Stromal cell of bone marrow (primary cell): Measurements from ENCODE around the gene SULT1A1.
"Not testable (repeated sequence)": the region's sequence is repeated elsewhere in the genome, so short reads cannot be mapped to it uniquely, and the experiment has no call there.

Source experiments
- DNase-seq: peaks from one replicate; pipeline ENCODE4 v3.0.0-alpha.2; 2012; ENCODE audit warnings: low read depth

The SULT1A1 gene

DNA sequence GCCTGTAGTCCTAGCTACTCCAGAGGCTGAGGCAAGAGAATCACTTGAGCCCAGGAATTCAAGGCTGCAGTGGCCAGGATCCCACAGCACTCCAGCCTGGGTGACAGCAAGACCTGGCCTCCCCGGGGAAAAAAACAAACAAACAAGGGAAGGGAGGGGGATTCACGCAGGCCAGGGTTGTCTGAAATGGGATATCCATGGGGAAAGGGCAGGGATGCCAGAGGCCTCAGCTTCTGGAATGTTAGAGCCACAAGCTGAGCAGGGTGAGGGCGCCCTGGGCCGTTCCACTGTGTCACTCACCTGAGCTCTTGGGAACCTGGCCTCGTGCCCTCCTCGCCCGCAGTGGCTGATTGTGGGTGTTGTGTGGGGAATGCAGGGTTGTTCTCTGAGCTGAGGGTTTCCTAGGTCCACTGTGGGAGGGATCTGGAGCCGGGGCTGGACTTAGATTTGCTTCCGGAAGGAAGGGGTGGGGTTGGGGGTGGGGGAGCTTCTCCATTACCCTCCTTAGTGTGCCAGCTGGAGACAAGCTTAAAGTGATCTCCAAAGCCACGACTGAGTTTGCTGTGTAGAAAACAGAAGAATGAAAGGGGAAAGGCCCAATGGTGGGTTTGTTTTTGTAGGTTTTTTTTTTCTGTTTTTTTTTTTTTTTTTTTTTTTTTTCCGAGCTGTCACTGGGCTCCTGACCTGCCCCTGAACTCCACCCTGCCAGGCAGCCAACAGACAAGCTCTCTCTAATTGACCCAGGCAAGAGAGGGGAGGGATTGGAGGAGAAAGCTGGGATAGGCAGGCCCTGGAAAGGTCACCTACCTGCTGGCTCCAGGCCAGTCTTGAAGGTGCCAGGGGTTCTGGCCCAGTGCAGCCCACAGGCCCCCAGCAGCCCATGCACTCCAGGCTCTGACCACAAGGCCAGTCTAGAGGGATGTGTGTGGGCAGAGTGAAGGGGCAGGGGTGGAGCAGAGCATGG is at the start of gene SULT1A1:
SULT1A1 (minus strand) TSS at position 414 of the 964 bp plus-strand sequence. CDS start 1,189 bp downstream, outside the sequence.
- no peak for DNase-seq

DNA sequence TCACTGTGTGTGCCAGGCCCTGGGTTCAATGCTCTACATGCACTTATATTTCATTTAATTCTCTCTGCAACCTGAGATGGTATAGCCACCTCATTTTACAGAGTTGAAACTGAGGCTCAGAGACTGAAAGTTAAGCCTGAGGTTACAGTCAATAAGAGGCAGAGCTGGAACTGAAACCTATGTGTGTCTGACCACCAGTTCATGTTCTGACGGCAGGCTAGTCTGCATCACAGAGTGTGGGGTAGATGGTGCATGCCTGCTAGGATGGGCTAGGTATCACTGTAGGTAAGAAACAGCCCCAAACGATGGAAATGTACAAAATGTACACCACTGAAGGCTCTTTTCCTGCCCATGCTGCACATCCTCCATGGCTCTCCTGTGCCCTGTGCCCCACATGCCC is 30.1 kb upstream of the SULT1A1 start:
- not testable (repeated sequence) for DNase-seq

DNA sequence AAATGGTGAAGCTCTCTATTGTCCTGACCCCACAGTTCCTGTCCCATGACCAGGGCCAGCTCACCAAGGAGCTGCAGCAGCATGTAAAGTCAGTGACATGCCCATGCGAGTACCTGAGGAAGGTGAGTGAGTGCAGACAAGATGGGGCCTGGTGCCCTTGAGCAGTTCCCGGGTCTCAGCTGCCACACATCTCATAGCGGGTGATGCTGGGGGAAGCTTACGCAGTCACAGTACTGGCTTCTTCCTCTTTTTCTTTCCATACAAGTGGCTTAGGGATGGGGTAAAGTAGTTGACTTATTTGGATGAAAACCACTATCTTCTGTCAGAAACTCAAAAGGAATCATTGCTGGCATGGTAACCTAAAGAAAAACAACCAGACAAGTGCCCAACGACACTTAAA is 28.5 kb upstream of the SULT1A1 start:
- not testable (repeated sequence) for DNase-seq

DNA sequence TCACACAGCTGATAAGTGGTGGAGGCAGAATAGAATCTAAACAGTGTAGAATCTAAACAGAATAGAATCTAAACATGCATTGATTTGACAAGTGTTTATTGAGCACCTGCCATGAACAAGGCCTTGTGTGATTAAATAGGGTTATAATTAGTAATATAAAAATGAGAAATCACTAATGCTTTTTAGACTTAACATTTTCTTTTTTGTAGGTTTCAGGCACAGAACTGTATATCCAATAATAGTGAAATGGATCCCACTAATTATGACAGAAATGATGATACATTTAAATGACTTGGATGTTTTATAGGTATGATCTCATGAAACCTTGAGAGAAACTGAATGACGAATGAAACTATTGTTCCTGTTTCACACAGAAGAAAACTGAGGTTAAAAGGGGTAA is 27.9 kb upstream of the SULT1A1 start, which contains the start of gene NPIPB8:
NPIPB8 (plus strand) TSS at position 301 of the 400 bp plus-strand sequence. CDS start 296 bp downstream, outside the sequence.
- not testable (repeated sequence) for DNase-seq

DNA sequence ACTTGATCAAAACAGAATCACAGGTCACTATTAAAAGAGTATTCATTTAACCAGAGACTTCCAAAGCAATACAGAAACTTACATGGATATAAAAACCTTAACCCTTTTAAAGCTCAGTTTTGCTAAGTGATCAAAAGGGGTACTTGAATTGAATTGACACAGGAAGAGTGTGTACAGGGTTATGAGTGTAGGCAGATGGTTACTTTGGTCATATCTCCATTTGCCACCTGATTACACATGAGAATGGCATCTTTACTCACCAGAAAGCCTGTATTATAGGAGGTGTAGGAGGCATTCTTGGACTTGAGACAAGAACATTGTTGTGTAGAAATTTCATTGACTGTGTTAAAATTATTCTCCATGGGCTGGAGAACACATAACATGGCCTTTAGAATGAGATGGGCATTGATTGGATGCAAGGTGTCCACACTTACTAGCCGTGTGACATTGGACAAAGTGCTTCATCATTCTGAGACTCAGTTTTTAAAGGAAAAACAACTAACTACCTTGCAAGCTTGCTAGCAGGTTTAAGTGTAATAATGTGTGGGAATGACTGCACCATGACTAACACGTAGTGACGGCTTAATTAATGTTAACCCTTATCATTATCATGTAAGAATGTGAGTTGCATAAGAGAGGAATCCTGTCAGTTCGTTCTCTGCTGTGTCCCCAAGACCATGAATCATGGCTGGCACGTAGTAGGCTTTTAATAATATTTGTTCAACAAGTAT is 26.4 kb upstream of the SULT1A1 start:
- DNase-seq = not testable (repeated sequence)

DNA sequence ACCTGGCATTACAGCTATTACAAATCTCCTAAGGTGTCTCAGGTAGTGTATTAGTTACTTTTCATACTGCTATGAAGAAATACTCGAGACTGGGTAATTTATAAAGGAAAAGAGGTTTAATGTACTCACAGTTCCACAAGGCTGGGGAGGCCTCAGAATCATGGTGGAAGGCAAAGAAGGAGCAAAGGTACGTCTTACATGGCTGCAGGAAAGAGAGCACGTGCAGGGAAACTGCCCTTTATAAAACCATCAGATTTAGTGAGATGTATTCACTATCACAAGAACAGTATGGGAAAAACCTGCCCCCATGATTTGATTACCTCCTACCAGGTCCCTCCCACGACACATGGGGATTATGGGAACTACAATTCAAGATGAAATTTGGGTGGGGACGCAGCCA is 21.1 kb upstream of the SULT1A1 start:
- DNase-seq = not testable (repeated sequence)

DNA sequence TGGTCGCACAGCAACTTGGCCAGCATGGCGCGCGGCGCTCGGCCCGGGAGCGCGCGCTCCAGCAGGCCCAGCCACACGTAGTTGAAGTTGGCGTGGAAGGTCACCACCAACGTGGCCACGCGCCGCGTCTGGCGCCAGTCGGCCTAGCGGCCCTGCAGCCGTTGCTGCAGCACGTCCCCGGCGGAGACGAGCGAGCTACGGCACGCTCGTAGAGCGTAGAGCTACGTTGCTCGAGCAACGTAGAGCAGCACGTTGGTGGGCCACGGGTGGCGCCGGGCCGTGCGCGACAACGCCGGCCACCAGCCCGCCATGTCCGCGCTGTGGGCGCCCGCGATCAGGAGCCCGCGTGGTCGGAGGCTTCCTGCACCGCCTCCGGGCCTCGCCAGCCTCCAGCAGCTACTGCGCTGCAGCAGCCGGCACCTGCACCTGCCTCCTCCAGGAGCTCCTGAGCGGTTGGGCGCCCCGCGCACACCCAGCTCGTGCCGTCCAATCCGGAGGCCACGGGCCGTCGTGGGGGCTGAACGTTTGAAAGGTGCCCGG is 13.4 kb upstream of the SULT1A1 start:
- DNase-seq = no peak

DNA sequence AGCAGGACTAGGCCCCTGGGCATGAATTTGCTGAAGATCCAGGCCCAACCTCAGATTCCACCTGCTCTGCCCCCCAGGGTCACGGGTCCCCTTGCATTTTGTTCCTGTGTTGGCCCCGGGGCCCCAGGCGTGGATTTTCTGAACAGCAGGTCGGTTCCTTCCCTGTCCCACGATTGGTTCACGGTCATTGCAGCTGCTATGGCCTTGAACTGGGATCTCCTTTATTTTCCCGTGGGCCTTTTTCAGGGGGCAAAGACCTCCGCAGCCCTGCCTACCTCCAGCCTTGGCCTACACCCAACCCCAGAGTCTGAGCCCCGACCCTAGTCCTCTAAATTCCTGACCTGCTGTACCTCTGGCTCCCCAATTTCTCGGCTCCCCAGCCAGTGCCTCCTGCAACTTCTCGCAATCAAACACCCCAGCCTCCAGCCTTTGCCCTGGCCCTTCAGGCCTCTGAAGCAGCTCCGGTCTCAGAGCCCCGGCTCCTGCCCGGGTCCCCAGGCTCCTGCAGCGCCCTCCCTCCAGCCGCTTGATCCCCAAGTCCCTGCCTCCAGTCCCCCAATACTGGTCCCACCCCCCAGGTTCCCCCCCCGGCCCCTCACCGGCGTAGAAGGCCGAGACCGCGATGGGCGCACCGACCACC is 12.8 kb upstream of the SULT1A1 start:
- not testable (repeated sequence) for DNase-seq

DNA sequence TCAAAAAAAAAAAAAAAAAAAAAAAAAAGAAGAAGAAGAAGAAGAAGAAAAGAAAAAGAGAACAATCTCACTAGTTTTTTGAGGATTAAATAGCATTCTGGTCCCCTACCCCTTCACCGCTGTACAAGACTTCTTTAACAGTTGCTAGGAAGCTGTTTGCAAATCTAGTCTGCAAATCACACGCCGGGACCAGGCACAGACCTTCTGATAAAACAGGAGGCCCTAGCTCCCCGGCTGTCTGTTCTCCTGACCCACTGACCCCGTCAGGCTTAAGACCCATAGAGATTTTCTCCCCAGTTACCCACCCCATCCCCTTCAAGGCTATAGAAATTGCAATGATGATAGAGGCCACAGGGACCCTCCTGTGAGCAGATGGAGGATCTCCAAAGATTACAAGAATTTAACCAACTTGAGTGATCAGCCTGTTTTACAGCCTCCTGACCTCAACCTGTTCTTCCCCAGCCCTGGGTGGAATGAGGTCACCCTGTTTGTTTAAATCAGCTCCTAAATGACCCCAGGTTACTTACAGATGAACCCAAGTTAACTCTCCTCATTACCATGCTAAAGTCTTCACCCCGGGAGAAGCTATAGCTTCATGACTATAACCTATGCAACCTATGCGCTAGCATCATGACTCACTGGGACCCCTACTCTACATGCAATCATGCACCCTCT is 11.8 kb upstream of the SULT1A1 start:
- no peak for DNase-seq

DNA sequence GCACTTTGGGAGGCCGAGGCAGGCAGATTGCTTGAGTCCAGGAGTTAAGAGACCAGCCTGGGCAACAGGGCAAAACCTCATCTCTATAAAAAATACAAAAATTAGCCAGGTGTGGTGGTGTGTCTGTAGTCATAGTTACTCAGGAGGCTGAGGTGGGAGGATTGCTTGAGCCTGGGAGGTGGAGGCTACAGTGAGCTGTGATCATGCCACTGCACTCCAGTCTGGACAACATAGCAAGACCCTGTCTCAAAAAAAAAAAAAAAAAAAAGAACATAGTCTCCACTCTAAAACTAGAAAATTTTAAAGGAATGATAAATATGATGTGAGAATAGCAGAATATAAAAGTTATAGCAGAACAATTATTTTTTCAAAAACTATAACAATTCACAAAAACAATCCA is 10.5 kb upstream of the SULT1A1 start:
- not testable (repeated sequence) for DNase-seq

DNA sequence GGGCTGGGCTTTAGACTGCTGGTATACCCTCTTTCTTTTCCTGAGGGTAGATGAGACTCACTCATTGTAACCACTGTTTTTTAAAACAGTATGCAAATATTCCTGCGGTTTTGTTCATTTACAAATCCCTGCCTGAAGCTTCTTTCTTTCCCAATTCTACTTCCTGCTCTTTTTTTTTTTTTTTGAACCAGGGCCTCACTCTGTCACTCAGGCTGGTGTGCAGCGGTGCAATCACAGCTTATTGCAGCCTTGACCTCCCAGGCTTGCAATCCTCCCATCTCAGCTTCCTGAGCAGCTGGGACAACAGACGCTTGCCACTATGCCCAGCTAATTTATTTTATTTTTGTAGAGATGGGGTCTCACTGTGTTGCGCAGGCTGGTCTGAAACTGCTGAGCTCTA is 8.0 kb upstream of the SULT1A1 start:
- DNase-seq = no peak

DNA sequence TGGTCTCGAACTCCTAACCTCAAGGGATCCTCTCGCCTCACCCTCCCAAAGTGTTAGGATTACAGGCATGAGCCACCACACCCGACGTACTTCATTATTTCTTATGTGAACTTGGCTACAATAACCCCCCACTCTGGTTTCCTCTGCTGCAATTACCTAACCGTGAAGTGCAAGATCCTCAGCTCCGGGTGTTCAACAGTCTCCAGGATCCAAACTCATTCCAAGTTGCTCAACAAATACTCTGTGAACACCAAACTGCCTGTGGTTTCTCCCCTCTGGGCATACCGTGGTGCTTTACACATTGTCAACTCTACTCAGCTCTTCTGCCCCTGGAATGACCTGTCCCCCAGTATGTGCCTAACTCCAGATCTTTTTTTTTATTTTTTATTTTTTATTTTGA is 6.8 kb upstream of the SULT1A1 start:
- DNase-seq = no peak

DNA sequence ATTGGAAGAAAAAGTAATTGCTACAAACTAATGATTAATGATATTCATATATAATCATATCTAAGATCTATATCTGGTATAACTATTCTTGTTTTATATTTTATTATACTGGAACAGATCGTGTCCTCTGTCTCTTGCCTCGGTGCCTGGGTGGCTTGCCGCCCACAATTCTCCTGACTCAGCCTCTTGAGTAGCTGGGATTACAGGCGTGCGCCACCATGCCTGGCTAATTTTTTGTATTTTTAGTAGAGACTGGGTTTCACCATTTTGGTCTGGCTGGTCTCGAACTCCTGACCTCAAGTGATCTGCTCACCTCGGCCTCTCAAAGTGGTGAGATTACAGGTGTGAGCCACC is 6.4 kb upstream of the SULT1A1 start:
- DNase-seq = not testable (repeated sequence)

DNA sequence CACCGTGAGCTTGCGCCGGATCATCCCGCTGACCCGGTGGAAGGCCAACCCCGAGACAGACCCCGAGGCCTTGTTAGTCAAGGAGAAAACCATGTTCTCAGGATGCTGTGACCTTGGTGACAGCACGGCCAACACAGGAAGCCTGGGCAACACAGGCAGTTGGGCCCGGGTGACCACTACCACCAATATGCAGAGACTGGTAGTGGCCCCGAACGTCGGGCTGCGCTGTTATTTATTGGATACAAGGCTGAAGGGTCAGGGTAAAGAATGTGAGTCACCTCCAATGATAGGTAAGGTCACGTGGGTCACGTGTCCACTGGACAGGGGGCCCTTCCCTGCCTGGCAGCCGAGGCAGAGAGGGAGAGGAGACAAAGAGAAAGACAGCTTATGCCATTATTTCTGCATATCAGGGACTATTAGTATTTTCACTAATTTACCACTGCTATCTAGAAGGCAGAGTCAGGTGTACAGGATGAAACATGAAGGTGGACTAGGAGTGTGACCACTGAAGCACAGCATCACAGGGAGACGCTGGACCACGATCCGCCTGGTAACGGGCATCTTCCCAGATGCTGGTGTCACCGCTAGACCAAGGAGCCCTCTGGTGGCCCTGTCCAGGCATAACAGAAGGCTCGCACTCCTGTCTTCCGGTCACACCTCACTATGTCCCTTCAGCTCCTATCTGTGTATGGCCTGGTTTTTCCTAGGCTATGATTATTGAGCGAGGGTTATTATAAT is 5.8 kb upstream of the SULT1A1 start:
- peak; percentile 9 for DNase-seq

DNA sequence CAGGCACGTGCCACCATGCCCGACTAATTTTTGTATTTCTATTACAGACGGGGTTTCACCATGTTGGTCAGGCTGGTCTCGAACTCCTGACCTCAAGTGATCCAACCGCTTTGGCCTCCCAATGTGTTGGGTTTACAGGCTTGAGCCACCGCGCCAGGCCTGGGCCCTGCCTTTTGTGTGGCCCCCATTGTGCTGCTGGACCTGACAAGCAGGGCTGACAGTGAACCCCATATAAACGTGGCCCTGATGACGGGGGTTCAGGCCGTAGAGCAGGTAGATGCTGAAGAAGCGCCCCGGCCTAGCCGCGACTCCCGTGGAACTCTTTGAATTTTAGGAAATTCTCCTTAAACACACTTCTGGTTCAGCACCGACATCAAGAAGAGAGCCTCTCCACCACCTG is 4.7 kb upstream of the SULT1A1 start:
- DNase-seq = not testable (repeated sequence)

DNA sequence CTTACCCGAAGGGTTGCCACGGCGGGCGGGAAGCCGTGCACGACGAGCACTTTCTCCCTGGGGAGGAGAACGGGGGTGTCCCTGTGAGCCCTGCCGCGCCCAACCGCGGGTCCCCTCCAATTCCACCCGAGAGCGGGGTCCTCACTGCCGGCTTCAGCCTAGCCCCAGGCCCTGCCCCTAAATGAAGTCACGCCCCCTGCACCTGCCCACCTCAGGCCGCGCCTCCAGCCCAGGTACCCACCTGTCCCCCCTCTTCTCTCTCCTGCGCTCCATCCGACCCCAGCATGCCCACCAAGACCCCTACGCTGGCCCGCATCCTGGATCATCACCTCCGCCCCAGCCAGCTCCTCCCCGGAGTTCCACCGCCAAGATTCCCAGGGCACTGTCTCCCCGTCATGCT is 4.1 kb upstream of the SULT1A1 start:
- not testable (repeated sequence) for DNase-seq

DNA sequence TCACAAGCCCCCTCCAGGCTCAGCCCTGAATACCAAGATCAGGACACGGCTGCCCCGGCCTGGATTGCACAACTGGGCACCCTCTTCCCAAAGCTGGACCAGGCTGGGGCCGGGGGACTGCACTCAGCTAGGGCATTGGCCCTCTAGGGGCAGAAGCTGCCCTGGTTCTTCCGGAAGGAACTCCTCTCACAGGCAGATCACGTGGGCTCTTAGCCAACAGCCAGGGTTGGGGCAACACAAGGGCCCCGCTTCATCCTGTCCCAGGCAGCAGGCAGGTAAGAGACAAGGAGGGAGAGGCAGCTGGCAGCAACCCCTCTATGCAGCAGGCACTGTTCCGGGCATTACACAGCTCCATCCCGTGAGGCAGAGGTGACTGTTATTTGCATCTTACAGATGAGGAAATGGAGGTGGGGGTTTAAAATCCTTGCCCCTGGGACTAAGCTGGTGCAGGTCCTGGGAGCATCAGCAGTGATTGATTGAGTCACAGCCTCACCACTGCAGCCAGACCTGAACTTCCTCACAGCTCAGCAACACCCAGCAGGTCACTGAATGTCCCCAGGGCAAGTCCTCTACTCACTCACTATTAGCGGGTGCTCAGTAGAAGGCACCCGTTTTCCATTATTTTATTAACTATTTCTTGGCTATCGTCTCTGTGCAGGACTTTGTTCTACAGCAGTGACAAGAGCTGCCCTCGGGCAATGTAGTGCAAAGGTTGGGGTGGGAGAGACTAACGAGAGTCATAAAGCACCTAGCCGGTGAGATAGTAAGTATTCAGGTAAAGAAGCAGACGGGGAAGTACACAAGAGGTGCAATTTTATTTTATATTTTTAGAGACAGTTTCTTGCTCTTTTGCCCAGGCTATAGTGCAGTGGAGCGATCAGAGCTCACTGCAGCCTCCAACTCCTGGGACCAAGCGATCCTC is 2.8 kb upstream of the SULT1A1 start:
- not testable (repeated sequence) for DNase-seq

DNA sequence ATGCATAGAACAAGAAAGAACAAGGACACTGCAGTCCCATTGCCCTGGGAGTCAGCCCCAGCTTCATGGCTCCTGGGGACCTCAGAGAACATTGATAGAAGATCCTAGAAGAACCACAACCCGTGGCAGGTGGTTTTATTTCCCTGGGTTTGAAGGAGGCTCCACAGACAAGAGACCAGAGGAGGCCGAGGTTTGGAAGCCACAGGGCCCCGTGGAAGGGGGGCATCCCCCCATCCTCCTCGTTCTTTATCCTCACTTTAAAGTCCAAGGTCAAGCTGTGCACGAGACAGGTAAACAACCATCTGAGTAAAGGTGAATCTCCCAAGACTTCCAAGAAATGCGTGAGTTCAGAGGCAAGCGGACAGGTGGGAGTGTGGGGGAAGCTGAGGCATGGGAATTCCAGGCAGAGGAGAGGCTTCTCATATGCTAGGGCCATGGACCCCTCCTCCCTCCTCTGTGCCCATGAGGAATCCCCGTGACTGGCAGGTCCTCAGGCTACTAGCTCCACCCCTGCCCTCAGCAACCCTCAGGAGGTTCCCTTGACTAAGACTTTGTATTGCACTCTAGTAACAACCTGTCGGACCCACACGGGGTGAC is 849 bp upstream of the SULT1A1 start:
- no peak for DNase-seq

DNA sequence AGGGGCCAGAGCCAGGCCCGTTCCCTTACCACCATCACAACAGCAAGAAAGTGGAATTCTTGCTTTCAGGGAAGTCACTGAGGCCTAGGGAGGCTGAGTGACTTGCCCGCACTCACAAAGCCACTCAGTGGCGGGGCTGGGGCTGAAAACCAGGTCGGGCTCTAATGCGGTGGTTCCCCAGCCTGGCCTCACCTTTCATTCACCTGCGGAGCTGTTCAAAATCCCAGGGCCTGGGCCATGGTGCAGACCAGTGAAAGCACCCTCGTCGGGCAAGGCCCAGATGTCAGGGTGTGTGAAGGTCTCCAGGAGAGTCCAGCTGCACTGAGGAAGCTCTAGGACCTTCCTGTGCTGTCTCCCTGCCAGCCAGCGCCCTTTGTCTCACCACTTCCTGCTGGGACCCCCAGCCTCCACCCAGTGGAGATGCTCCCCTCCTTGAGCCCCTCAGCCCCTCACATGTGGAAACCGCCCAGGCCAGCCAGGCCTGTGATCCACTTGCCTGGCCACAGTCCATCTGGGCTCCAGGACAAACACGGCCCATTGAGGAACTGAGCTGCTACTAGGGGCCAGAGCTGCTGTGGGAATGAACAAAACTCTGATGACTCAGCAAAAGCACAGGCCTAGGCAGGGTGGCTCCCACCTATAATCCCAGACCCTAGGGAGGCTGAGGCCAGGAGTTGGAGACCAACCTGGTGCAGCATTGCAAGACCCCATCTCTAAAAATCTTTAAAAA is 812 bp downstream of the SULT1A1 start:
- not testable (repeated sequence) for DNase-seq
